ENCODE data around the gene CAT.

Gene CAT

GRCh38 chr11:34483106-34483874 is 44.6 kb downstream of the CAT start:
- TF ChIP-seq FOXP2 (optimal IDR thresholded peaks at IDR 0.05; ENCODE audit: borderline replicate concordance, extremely low read depth, extremely low read length, insufficient read depth) (no peak), POLR2AphosphoS5 (IDR thresholded peaks at IDR 0.05; ENCODE audit: low read depth, low read length) (no peak), SIN3A (IDR thresholded peaks at IDR 0.05; ENCODE audit: borderline replicate concordance, insufficient read depth, low read length) (no peak), TAF1 (IDR thresholded peaks at IDR 0.05; ENCODE audit: borderline replicate concordance, insufficient read depth, low read length) (no peak), REST (IDR thresholded peaks at IDR 0.05; ENCODE audit: insufficient read depth in 1 of 2, low read depth in 2 of 2, low read length in 2 of 2) (no peak)

- TF ChIP-seq TAF1 (IDR thresholded peaks at IDR 0.05; ENCODE audit: borderline replicate concordance, insufficient read depth, low read length): no peak
- no peak for TF ChIP-seq FOXP2 (optimal IDR thresholded peaks at IDR 0.05; ENCODE audit: borderline replicate concordance, extremely low read depth, extremely low read length, insufficient read depth)
- TF ChIP-seq REST (IDR thresholded peaks at IDR 0.05; ENCODE audit: insufficient read depth in 1 of 2, low read depth in 2 of 2, low read length in 2 of 2): no peak
- no peak for TF ChIP-seq POLR2AphosphoS5 (IDR thresholded peaks at IDR 0.05; ENCODE audit: low read depth, low read length)
- no peak for TF ChIP-seq SIN3A (IDR thresholded peaks at IDR 0.05; ENCODE audit: borderline replicate concordance, insufficient read depth, low read length)
Measured at GRCh38 chr11:34487430-34487829, 48.7 kb downstream of the CAT start.

GRCh38 chr11:34488855-34489557 is 50.3 kb downstream of the CAT start:
- TF ChIP-seq FOXP2 (optimal IDR thresholded peaks at IDR 0.05; ENCODE audit: borderline replicate concordance, extremely low read depth, extremely low read length, insufficient read depth) (no peak), TAF1 (IDR thresholded peaks at IDR 0.05; ENCODE audit: borderline replicate concordance, insufficient read depth, low read length) (no peak), SIN3A (IDR thresholded peaks at IDR 0.05; ENCODE audit: borderline replicate concordance, insufficient read depth, low read length) (no peak), REST (IDR thresholded peaks at IDR 0.05; ENCODE audit: insufficient read depth in 1 of 2, low read depth in 2 of 2, low read length in 2 of 2) (no peak), POLR2AphosphoS5 (IDR thresholded peaks at IDR 0.05; ENCODE audit: low read depth, low read length) (no peak)

- TF ChIP-seq POLR2AphosphoS5 (IDR thresholded peaks at IDR 0.05; ENCODE audit: low read depth, low read length) (no peak), SIN3A (IDR thresholded peaks at IDR 0.05; ENCODE audit: borderline replicate concordance, insufficient read depth, low read length) (no peak), FOXP2 (optimal IDR thresholded peaks at IDR 0.05; ENCODE audit: borderline replicate concordance, extremely low read depth, extremely low read length, insufficient read depth) (no peak), REST (IDR thresholded peaks at IDR 0.05; ENCODE audit: insufficient read depth in 1 of 2, low read depth in 2 of 2, low read length in 2 of 2) (no peak), TAF1 (IDR thresholded peaks at IDR 0.05; ENCODE audit: borderline replicate concordance, insufficient read depth, low read length) (no peak)
Measured at GRCh38 chr11:34490304-34490703, 51.6 kb downstream of the CAT start.
